GM23338 (cell line): Measurements from ENCODE around the gene TNS1. TPM values are rescaled to one million over a fixed set of nuclear protein-coding genes. Genes with fewer than 3 reads are reported as not detected.

Experiments
- ATAC-seq: fragments of 200-7000 bp; cut with Tn5 transposase; 3 replicates; pipeline ENCODE4 v1.9.1; 2020
- DNase-seq: peaks from one replicate; pipeline ENCODE4 v3.0.0-alpha.2; 2015; ENCODE audit warnings: low spot score
- H2AFZ ChIP-seq: fragments of 200-600 bp; sonication (generic); 2 replicates; pipeline ENCODE4 v1.8.0; 2016; ENCODE audit warnings: antibody characterized with exemption, mild to moderate bottlenecking, moderate library complexity
- H3F3A ChIP-seq: fragments of 200-600 bp; sonication (generic); replicated peaks from 2 replicates; pipeline ENCODE4 v1.8.0; 2017; ENCODE audit warnings: antibody characterized with exemption, mixed run types, low read depth
- H3K27ac ChIP-seq: fragments of 200-600 bp; sonication (generic); 2 replicates; pipeline ENCODE4 v1.6.1; 2016; ENCODE audit warnings: low read depth
- H3K27me3 ChIP-seq: fragments of 200-600 bp; sonication (generic); 2 replicates; pipeline ENCODE4 v1.8.0; 2016; ENCODE audit warnings: mild to moderate bottlenecking, mixed run types, moderate library complexity; ENCODE audit not compliant: insufficient read depth
- H3K36me3 ChIP-seq: fragments of 200-600 bp; sonication (generic); 2 replicates; pipeline ENCODE4 v1.8.0; 2016; ENCODE audit warnings: mild to moderate bottlenecking; ENCODE audit not compliant: insufficient read depth
- H3K4me1 ChIP-seq: fragments of 200-600 bp; sonication (generic); 2 replicates; pipeline ENCODE4 v1.8.0; 2016; ENCODE audit warnings: mild to moderate bottlenecking, moderate library complexity; ENCODE audit not compliant: insufficient read depth
- H3K4me2 ChIP-seq: fragments of 200-600 bp; sonication (generic); 2 replicates; pipeline ENCODE4 v1.7.1; 2017; ENCODE audit warnings: mixed run types
- H3K4me3 ChIP-seq: fragments of 200-600 bp; sonication (generic); 2 replicates; pipeline ENCODE4 v1.6.1; 2016; ENCODE audit warnings: mixed run types
- H3K79me2 ChIP-seq: fragments of 200-600 bp; sonication (generic); replicated peaks from 2 replicates; pipeline ENCODE4 v1.8.0; 2017; ENCODE audit warnings: mild to moderate bottlenecking; ENCODE audit not compliant: insufficient read depth
- H3K9me2 ChIP-seq: fragments of 200-600 bp; sonication (generic); 2 replicates; pipeline ENCODE4 v1.8.0; 2017; ENCODE audit not compliant: insufficient read depth
- H4K20me1 ChIP-seq: fragments of 200-600 bp; sonication (generic); replicated peaks from 2 replicates; pipeline ENCODE4 v1.8.0; 2017; ENCODE audit warnings: mild to moderate bottlenecking; ENCODE audit not compliant: insufficient read depth
- H3K27ac Mint-ChIP-seq: 2 replicates; pipeline ENCODE4 v1.8.0; 2020; ENCODE audit warnings: inconsistent platforms, mild to moderate bottlenecking, moderate library complexity, mixed read lengths
- H3K27me3 Mint-ChIP-seq: 3 replicates; pipeline ENCODE4 v1.8.0; 2022; ENCODE audit warnings: low read depth, mild to moderate bottlenecking, moderate library complexity, mixed read lengths, inconsistent platforms; ENCODE audit not compliant: insufficient read depth, poor library complexity
- H3K36me3 Mint-ChIP-seq: 3 replicates; pipeline ENCODE4 v1.8.0; 2021; ENCODE audit warnings: low read depth, mild to moderate bottlenecking, inconsistent platforms, moderate library complexity, mixed read lengths
- H3K4me1 Mint-ChIP-seq: 3 replicates; pipeline ENCODE4 v1.8.0; 2020; ENCODE audit warnings: mild to moderate bottlenecking, inconsistent platforms, mixed read lengths
- H3K4me3 Mint-ChIP-seq: 3 replicates; pipeline ENCODE4 v1.8.0; 2021; ENCODE audit warnings: moderate library complexity, mild to moderate bottlenecking, inconsistent platforms, mixed read lengths
- H3K9me3 Mint-ChIP-seq: 3 replicates; pipeline ENCODE4 v1.8.0; 2020; ENCODE audit warnings: moderate library complexity, mild to moderate bottlenecking, inconsistent platforms, mixed read lengths
- CREB1 ChIP-seq: fragments of 250-450 bp; sonication (Bioruptor Pico); IDR thresholded peaks from 2 replicates; pipeline ENCODE4 v1.5.0; 2020; ENCODE audit warnings: low read depth, mild to moderate bottlenecking, moderate library complexity
- EZH2 ChIP-seq: fragments of 200-600 bp; sonication (generic); IDR thresholded peaks from one replicate; pipeline ENCODE4 v1.8.0; 2017; ENCODE audit warnings: antibody characterized with exemption, mild to moderate bottlenecking, low read depth; ENCODE audit not compliant: unreplicated experiment
- EZH2phosphoT487 ChIP-seq: fragments of 200-600 bp; sonication (generic); IDR thresholded peaks from one replicate; pipeline ENCODE4 v1.8.1; 2018; ENCODE audit warnings: antibody characterized with exemption; ENCODE audit not compliant: unreplicated experiment
- JUNB ChIP-seq: IDR thresholded peaks from one replicate; pipeline ENCODE4 v1.6.1; 2016; ENCODE audit warnings: antibody characterized with exemption; ENCODE audit not compliant: unreplicated experiment
- NANOG ChIP-seq: IDR thresholded peaks from 2 replicates; pipeline ENCODE4 v1.6.1; 2016; ENCODE audit warnings: antibody characterized with exemption, borderline replicate concordance
- POLR2AphosphoS5 ChIP-seq: IDR thresholded peaks from 2 replicates; pipeline ENCODE4 v1.6.1; 2016; ENCODE audit warnings: antibody characterized with exemption, low read depth
- STAT1 ChIP-seq: IDR thresholded peaks from one replicate; pipeline ENCODE4 v1.6.1; 2016; ENCODE audit warnings: antibody characterized with exemption; ENCODE audit not compliant: unreplicated experiment
- ZNF114 ChIP-seq: fragments of 250-450 bp; sonication (Bioruptor Pico); IDR thresholded peaks from 2 replicates; pipeline ENCODE4 v1.5.0; 2020; ENCODE audit warnings: mild to moderate bottlenecking, moderate library complexity
- ZNF331 ChIP-seq: fragments of 250-450 bp; sonication (Bioruptor Pico); IDR thresholded peaks from 2 replicates; pipeline ENCODE4 v1.5.0; 2020; ENCODE audit warnings: low read depth, mild to moderate bottlenecking, moderate library complexity
- polyA plus RNA-seq: library from polyadenylated mRNA; unstranded; fragments of >200 nt; fragmentation: Nextera tagmentation; extraction: Ambion mirVana; gene quantifications from 2 replicates; pipeline ENCODE4 v1.2.1, GENCODE V29; 2016
- total RNA-seq: library from RNA; depleted of rRNA; stranded (reverse); fragments of >200 nt; shearing (Covaris generic); gene quantifications from 2 replicates; pipeline ENCODE4 v1.2.3, GENCODE V29; 2014
- TF ChIP-seq, protein P1 (sequence below): IDR thresholded peaks from 2 replicates; pipeline ENCODE4 v1.6.1; 2016; ENCODE audit warnings: antibody characterized with exemption
- TF ChIP-seq, protein P2 (sequence below): fragments of 250-450 bp; sonication (Bioruptor Pico); IDR thresholded peaks from 2 replicates; pipeline ENCODE4 v1.5.0; 2020; ENCODE audit warnings: mild to moderate bottlenecking, moderate library complexity
- TF ChIP-seq, protein P3 (sequence below), 2 experiments: fragments of 200-600 bp in 1 of 2; sonication (generic) in 1 of 2; conservative IDR thresholded peaks; 2 replicates each; pipeline versions ENCODE4 v1.5.1 to v1.6.1; 2016 to 2017; ENCODE audit warnings: antibody characterized with exemption in 2 of 2, low read depth in 2 of 2, mild to moderate bottlenecking in 2 of 2, moderate library complexity in 1 of 2
- TF ChIP-seq, protein P4 (sequence below): IDR thresholded peaks from one replicate; pipeline ENCODE4 v1.6.1; 2018; ENCODE audit warnings: antibody characterized with exemption; ENCODE audit not compliant: unreplicated experiment

The TNS1 gene
- total and polyA plus RNA-seq, 2 experiments from 2014 or later = 2.0 to 7.4 TPM

DNA sequence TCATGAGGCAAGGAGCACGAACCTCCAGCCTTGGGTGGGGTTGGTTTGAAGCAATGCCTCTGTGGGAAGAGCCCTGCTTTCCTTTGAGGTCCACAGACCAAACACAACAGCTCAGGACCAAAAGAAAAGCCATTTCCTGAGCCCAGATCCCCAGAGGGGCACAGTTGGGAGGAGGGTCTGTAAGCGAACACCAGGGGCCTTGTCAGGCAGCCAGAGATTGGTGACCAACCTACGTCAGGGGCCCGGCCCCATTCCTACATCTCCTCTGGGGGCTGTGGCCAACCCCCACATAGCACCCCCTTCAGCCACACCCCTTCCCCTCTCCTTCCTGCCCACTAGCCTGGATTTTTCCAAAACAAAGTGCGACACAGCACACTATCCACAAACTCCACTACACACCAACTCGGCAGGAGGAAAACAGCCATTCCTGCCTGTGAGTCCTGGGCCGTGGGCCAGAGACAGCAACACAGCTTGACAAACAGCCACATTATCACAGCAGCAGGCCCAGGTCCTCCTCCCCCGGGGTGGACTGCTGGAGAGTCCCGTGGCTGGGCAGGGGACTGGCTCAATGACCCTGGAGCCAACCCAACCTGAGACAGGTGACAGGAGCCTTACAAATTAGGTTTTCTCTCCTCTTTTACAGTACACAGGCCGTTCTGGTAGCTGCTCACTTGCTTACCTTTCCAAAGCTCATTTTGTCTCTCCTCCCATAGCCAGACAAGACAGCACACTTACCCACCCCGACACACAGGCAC is 98.8 kb downstream of the TNS1 start:
- H3K36me3 Mint-ChIP-seq = no peaks in the 10 kb centered on the region; the same call in 2 of the 3 replicates
- H3K4me3 Mint-ChIP-seq = no peak overlapping the region
- DNase-seq = no peak
- Histone ChIP-seq H4K20me1 (no peaks in the 10 kb centered on the region), H3K4me1 (no peaks in the 10 kb centered on the region), H3K36me3 (no peaks in the 10 kb centered on the region), H3K27ac (no peak overlapping the region), H2AFZ (no peak overlapping the region), H3K79me2 (no peaks in the 10 kb centered on the region), H3K9me2 (no peaks in the 10 kb centered on the region), H3K27me3 (no peaks in the 10 kb centered on the region), H3K4me2 (no peak overlapping the region), H3K4me3 (no peak overlapping the region), H3F3A (no peaks in the 10 kb centered on the region)
- H3K4me1 Mint-ChIP-seq = peaks cover 14% of the 10 kb centered on the region
- peaks cover 8% of the 10 kb centered on the region for H3K27me3 Mint-ChIP-seq
- no peak overlapping the region for H3K27ac Mint-ChIP-seq
- ATAC-seq = no peak
- no peak for TF ChIP-seq EZH2phosphoT487
- TF ChIP-seq ZNF331 (CRISPR knock-in tag) = no peak
- TF ChIP-seq, protein P1, sequence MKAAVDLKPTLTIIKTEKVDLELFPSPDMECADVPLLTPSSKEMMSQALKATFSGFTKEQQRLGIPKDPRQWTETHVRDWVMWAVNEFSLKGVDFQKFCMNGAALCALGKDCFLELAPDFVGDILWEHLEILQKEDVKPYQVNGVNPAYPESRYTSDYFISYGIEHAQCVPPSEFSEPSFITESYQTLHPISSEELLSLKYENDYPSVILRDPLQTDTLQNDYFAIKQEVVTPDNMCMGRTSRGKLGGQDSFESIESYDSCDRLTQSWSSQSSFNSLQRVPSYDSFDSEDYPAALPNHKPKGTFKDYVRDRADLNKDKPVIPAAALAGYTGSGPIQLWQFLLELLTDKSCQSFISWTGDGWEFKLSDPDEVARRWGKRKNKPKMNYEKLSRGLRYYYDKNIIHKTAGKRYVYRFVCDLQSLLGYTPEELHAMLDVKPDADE = no peak
- TF ChIP-seq, protein P2, sequence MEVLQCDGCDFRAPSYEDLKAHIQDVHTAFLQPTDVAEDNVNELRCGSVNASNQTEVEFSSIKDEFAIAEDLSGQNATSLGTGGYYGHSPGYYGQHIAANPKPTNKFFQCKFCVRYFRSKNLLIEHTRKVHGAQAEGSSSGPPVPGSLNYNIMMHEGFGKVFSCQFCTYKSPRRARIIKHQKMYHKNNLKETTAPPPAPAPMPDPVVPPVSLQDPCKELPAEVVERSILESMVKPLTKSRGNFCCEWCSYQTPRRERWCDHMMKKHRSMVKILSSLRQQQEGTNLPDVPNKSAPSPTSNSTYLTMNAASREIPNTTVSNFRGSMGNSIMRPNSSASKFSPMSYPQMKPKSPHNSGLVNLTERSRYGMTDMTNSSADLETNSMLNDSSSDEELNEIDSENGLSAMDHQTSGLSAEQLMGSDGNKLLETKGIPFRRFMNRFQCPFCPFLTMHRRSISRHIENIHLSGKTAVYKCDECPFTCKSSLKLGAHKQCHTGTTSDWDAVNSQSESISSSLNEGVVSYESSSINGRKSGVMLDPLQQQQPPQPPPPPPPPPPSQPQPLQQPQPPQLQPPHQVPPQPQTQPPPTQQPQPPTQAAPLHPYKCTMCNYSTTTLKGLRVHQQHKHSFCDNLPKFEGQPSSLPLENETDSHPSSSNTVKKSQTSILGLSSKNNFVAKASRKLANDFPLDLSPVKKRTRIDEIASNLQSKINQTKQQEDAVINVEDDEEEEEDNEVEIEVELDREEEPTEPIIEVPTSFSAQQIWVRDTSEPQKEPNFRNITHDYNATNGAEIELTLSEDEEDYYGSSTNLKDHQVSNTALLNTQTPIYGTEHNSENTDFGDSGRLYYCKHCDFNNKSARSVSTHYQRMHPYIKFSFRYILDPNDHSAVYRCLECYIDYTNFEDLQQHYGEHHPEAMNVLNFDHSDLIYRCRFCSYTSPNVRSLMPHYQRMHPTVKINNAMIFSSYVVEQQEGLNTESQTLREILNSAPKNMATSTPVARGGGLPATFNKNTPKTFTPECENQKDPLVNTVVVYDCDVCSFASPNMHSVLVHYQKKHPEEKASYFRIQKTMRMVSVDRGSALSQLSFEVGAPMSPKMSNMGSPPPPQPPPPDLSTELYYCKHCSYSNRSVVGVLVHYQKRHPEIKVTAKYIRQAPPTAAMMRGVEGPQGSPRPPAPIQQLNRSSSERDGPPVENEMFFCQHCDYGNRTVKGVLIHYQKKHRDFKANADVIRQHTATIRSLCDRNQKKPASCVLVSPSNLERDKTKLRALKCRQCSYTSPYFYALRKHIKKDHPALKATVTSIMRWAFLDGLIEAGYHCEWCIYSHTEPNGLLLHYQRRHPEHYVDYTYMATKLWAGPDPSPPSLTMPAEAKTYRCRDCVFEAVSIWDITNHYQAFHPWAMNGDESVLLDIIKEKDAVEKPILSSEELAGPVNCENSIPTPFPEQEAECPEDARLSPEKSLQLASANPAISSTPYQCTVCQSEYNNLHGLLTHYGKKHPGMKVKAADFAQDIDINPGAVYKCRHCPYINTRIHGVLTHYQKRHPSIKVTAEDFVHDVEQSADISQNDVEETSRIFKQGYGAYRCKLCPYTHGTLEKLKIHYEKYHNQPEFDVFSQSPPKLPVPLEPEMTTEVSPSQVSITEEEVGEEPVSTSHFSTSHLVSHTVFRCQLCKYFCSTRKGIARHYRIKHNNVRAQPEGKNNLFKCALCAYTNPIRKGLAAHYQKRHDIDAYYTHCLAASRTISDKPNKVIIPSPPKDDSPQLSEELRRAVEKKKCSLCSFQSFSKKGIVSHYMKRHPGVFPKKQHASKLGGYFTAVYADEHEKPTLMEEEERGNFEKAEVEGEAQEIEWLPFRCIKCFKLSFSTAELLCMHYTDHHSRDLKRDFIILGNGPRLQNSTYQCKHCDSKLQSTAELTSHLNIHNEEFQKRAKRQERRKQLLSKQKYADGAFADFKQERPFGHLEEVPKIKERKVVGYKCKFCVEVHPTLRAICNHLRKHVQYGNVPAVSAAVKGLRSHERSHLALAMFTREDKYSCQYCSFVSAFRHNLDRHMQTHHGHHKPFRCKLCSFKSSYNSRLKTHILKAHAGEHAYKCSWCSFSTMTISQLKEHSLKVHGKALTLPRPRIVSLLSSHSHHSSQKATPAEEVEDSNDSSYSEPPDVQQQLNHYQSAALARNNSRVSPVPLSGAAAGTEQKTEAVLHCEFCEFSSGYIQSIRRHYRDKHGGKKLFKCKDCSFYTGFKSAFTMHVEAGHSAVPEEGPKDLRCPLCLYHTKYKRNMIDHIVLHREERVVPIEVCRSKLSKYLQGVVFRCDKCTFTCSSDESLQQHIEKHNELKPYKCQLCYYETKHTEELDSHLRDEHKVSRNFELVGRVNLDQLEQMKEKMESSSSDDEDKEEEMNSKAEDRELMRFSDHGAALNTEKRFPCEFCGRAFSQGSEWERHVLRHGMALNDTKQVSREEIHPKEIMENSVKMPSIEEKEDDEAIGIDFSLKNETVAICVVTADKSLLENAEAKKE (CRISPR knock-in tag) = no peak
- TF ChIP-seq JUNB = no peak
- TF ChIP-seq CREB1 = no peak
- no peak for TF ChIP-seq STAT1
- TF ChIP-seq POLR2AphosphoS5 = no peak
- no peak for TF ChIP-seq EZH2
- TF ChIP-seq ZNF114 (CRISPR knock-in tag) = no peak
- no peak for TF ChIP-seq NANOG
- TF ChIP-seq, protein P3, sequence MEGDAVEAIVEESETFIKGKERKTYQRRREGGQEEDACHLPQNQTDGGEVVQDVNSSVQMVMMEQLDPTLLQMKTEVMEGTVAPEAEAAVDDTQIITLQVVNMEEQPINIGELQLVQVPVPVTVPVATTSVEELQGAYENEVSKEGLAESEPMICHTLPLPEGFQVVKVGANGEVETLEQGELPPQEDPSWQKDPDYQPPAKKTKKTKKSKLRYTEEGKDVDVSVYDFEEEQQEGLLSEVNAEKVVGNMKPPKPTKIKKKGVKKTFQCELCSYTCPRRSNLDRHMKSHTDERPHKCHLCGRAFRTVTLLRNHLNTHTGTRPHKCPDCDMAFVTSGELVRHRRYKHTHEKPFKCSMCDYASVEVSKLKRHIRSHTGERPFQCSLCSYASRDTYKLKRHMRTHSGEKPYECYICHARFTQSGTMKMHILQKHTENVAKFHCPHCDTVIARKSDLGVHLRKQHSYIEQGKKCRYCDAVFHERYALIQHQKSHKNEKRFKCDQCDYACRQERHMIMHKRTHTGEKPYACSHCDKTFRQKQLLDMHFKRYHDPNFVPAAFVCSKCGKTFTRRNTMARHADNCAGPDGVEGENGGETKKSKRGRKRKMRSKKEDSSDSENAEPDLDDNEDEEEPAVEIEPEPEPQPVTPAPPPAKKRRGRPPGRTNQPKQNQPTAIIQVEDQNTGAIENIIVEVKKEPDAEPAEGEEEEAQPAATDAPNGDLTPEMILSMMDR (conservative IDR thresholded peaks at IDR 0.05; ENCODE audit: low read depth in 2 of 2) = no peak
- TF ChIP-seq, protein P4, sequence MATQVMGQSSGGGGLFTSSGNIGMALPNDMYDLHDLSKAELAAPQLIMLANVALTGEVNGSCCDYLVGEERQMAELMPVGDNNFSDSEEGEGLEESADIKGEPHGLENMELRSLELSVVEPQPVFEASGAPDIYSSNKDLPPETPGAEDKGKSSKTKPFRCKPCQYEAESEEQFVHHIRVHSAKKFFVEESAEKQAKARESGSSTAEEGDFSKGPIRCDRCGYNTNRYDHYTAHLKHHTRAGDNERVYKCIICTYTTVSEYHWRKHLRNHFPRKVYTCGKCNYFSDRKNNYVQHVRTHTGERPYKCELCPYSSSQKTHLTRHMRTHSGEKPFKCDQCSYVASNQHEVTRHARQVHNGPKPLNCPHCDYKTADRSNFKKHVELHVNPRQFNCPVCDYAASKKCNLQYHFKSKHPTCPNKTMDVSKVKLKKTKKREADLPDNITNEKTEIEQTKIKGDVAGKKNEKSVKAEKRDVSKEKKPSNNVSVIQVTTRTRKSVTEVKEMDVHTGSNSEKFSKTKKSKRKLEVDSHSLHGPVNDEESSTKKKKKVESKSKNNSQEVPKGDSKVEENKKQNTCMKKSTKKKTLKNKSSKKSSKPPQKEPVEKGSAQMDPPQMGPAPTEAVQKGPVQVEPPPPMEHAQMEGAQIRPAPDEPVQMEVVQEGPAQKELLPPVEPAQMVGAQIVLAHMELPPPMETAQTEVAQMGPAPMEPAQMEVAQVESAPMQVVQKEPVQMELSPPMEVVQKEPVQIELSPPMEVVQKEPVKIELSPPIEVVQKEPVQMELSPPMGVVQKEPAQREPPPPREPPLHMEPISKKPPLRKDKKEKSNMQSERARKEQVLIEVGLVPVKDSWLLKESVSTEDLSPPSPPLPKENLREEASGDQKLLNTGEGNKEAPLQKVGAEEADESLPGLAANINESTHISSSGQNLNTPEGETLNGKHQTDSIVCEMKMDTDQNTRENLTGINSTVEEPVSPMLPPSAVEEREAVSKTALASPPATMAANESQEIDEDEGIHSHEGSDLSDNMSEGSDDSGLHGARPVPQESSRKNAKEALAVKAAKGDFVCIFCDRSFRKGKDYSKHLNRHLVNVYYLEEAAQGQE = no peak
- H3K9me3 Mint-ChIP-seq = no peaks in the 10 kb centered on the region
